K562 (cell line): ENCODE results near the gene ZNF785. TPM values are rescaled to one million over a fixed set of nuclear protein-coding genes. Genes with fewer than 3 reads are reported as not detected.

Source experiments
- ATAC-seq: fragments of 200-7000 bp; cut with Tn5 transposase; 3 replicates; pipeline ENCODE4 v1.9.1; 2020; ENCODE audit warnings: moderate library complexity
- BruUV-seq: library from RNA; stranded (reverse); fragments of 400-500 nt; replicated peaks from 2 replicates; lab custom pipeline; 2021; lab: Mats Ljungman, UMichigan
- CTCF ChIA-PET: fragments of 300-600 bp; formaldehyde crosslinking; extraction: SDS; loops from one replicate; lab custom pipeline; 2021; ENCODE audit warnings: low intra/inter-chr PET ratio; lab: Yijun Ruan, JAX
- POLR2A ChIA-PET: fragments of 300-600, 350-650 bp; sonication (Branson Sonifier 250); formaldehyde crosslinking; extraction: SDS; loops from one replicate; lab custom pipeline; 2021; ENCODE audit warnings: antibody characterized with exemption, inconsistent platforms; lab: Yijun Ruan, JAX
- DNase-seq, 4 experiments: peaks; one replicate each; pipeline versions ENCODE4 v3.0.0 to v3.0.0-alpha.2; 2011 to 2018; ENCODE audit warnings: low spot score in 3 of 4, mixed read lengths in 3 of 4; ENCODE audit errors: extremely low read depth in 1 of 4
- FAIRE-seq: peaks from 2 replicates; lab custom pipeline; 2011; peaks lifted over from hg19 to GRCh38; lab: Jason Lieb, UNC
- H2AFZ ChIP-seq: 2 replicates; pipeline ENCODE4 v1.6.0; 2011; ENCODE audit warnings: low read depth, low read length, control low read depth, inconsistent platforms
- H3K27ac ChIP-seq: fragments of 200-600 bp; 3 replicates; pipeline ENCODE4 v1.8.0; 2011; ENCODE audit warnings: low read depth, mild to moderate bottlenecking, control low read depth, inconsistent platforms, low read length, moderate library complexity, mixed read lengths; ENCODE audit errors: extremely low read depth
- H3K27me3 ChIP-seq, 2 experiments: fragments of 300-600 bp in 1 of 2; 2 replicates in 1 of 2; 3 replicates in 1 of 2; pipeline versions ENCODE4 v1.6.0 to v1.8.0; 2011; ENCODE audit warnings: inconsistent platforms in 2 of 2, low read length in 2 of 2, mild to moderate bottlenecking in 1 of 2, mixed read lengths in 1 of 2, moderate library complexity in 1 of 2; ENCODE audit not compliant: control insufficient read depth in 2 of 2, insufficient read depth in 2 of 2
- H3K36me3 ChIP-seq: fragments of 300-600 bp; 3 replicates; pipeline ENCODE4 v1.8.0; 2011; ENCODE audit warnings: mild to moderate bottlenecking, low read length, inconsistent platforms; ENCODE audit not compliant: control insufficient read depth, insufficient read depth
- H3K4me1 ChIP-seq, 2 experiments: fragments of 200-600 bp in 1 of 2; replicated peaks in 1 of 2; 2 replicates in 1 of 2; 3 replicates in 1 of 2; pipeline versions ENCODE4 v1.5.1 to v1.8.0; 2011; ENCODE audit warnings: inconsistent platforms in 2 of 2, low read length in 2 of 2, mild to moderate bottlenecking in 1 of 2, mixed read lengths in 1 of 2, moderate library complexity in 1 of 2; ENCODE audit not compliant: control insufficient read depth in 2 of 2, insufficient read depth in 2 of 2
- H3K4me2 ChIP-seq: 2 replicates; pipeline ENCODE4 v1.6.1; 2011; ENCODE audit warnings: low read length, control low read depth, inconsistent platforms, mixed read lengths; ENCODE audit not compliant: insufficient read depth
- H3K4me3 ChIP-seq: fragments of 200-600 bp; sonication (generic), shearing (Covaris generic); 2 replicates; pipeline ENCODE4 v1.5.1; 2016; ENCODE audit warnings: control low read depth, inconsistent platforms
- H3K79me2 ChIP-seq: fragments of 200-600 bp; 3 replicates; pipeline ENCODE4 v1.8.0; 2011; ENCODE audit warnings: low read length, inconsistent platforms; ENCODE audit not compliant: control insufficient read depth, insufficient read depth
- H3K9ac ChIP-seq, 2 experiments: 2 replicates each; pipeline versions ENCODE4 v1.6.0 to v1.6.1; 2011; ENCODE audit warnings: low read depth in 2 of 2, low read length in 2 of 2, control low read depth in 1 of 2, inconsistent platforms in 1 of 2, mild to moderate bottlenecking in 1 of 2, mixed read lengths in 1 of 2; ENCODE audit not compliant: insufficient read depth in 1 of 2
- H3K9me1 ChIP-seq: one replicate; pipeline ENCODE4 v1.6.0; 2011; ENCODE audit warnings: inconsistent platforms, mild to moderate bottlenecking, low read length, moderate library complexity; ENCODE audit not compliant: control insufficient read depth, insufficient read depth
- H3K9me3 ChIP-seq: replicated peaks from 2 replicates; pipeline ENCODE4 v1.5.1; 2011; ENCODE audit warnings: low read depth, low read length, inconsistent platforms; ENCODE audit not compliant: control insufficient read depth, insufficient read depth
- H4K20me1 ChIP-seq: replicated peaks from 2 replicates; pipeline ENCODE4 v1.6.1; 2011; ENCODE audit warnings: low read length, inconsistent platforms, mixed read lengths; ENCODE audit not compliant: control insufficient read depth, insufficient read depth
- CREM ChIP-seq: IDR thresholded peaks from 2 replicates; pipeline ENCODE4 v1.6.1; 2014; ENCODE audit warnings: antibody characterized with exemption, low read depth
- HNRNPUL1 ChIP-seq: fragments of 200-400 bp; formaldehyde crosslinking; IDR thresholded peaks from 2 replicates; pipeline ENCODE4 v1.6.1; 2017; ENCODE audit warnings: low read length
- LARP7 ChIP-seq: fragments of 450-650 bp; IDR thresholded peaks from 2 replicates; pipeline ENCODE4 v1.6.1; 2016
- MAX ChIP-seq: sonication (generic); formaldehyde crosslinking; IDR thresholded peaks from 2 replicates; pipeline ENCODE4 v1.9.0; 2022; ENCODE audit warnings: mild to moderate bottlenecking, missing genetic modification reagents
- MTA1 ChIP-seq: fragments of 450-650 bp; IDR thresholded peaks from 2 replicates; pipeline ENCODE4 v1.6.1; 2017; ENCODE audit warnings: borderline replicate concordance
- NKRF ChIP-seq: fragments of 450-650 bp; IDR thresholded peaks from 2 replicates; pipeline ENCODE4 v1.6.1; 2016; ENCODE audit warnings: borderline replicate concordance
- POLR2H ChIP-seq: IDR thresholded peaks from 2 replicates; pipeline ENCODE4 v1.6.1; 2016; ENCODE audit warnings: missing genetic modification characterization, low read depth, mild to moderate bottlenecking, control low read depth, missing compliant biosample characterization, moderate library complexity
- REST ChIP-seq, 2 experiments: fragments of 450-650 bp; formaldehyde crosslinking in 1 of 2; IDR thresholded peaks; 2 replicates each; pipeline versions ENCODE4 v1.4.0 to v1.6.1; 2014 to 2020; ENCODE audit warnings: mild to moderate bottlenecking in 2 of 2, borderline replicate concordance in 1 of 2, low read depth in 1 of 2
- TFAP4 ChIP-seq: sonication (generic); formaldehyde crosslinking; IDR thresholded peaks from 2 replicates; pipeline ENCODE4 v1.8.0; 2022; ENCODE audit warnings: missing genetic modification reagents, mild to moderate bottlenecking, moderate library complexity, borderline replicate concordance
- ZNF551 ChIP-seq: fragments of 250-450 bp; sonication (Bioruptor Pico); IDR thresholded peaks from 2 replicates; pipeline ENCODE4 v1.5.0; 2021; ENCODE audit warnings: mild to moderate bottlenecking, moderate library complexity
- WGBS: fragments of 100-300 bp; shearing (Covaris generic); methylation state at CpG from one replicate; pipeline ENCODE4 v1.1.6; 2016; ENCODE audit warnings: low coverage, mixed read lengths; ENCODE audit not compliant: insufficient coverage; ENCODE audit errors: missing lambda C conversion rate; 5-methylcytosine and 5-hydroxymethylcytosine counted together
- in situ Hi-C: fragments of 300-500 bp; cut with MboI; formaldehyde crosslinking; loops from 4 replicates; pipeline ENCODE4 v1.15.0; 2018; ENCODE audit warnings: inconsistent platforms, mixed read lengths
- intact Hi-C: fragments of 100-400 bp; cut with micrococcal nuclease; formaldehyde crosslinking; loops from 2 replicates; pipeline ENCODE4 v1.14.2; 2022
- polyA plus RNA-seq, 8 experiments: library from polyadenylated mRNA; depleted of rRNA in 4 of 8; stranded (reverse) in 5 of 8; unstranded in 3 of 8; fragments of >200 nt; fragmentation: Nextera tagmentation in 2 of 8; fragmentation: Illumina TruSeq in 1 of 8; extraction: Ambion mirVana in 2 of 8; extraction: Trizol in 1 of 8; gene quantifications; 2 replicates each; pipeline versions ENCODE4 v1.2.1 to v1.2.3, GENCODE V29; 2011 to 2014; ENCODE audit warnings: inconsistent platforms in 1 of 8, missing spikeins in 1 of 8
- total RNA-seq, 7 experiments: library from RNA; depleted of rRNA in 6 of 7; stranded (reverse); fragments of >200 nt in 6 of 7; fragmentation: Illumina TruSeq in 2 of 7; extraction: Trizol in 2 of 7; gene quantifications; 2 replicates each; pipeline versions ENCODE4 v1.2.1 to v1.2.3, GENCODE V29; 2011 to 2021; ENCODE audit warnings: low replicate concordance in 1 of 7

The ZNF785 gene
- total and polyA plus RNA-seq, 9 of the 15 experiments (the other 6 are each of a cell fraction or from before 2014, with no cell fraction given) = 0.64 to 11.0 (median 6.4) TPM

- intact Hi-C loops (no loop called here), in situ Hi-C loops (no loop called here)
- ChIA-PET CTCF (no interaction called here), POLR2A (interaction anchor here (0.6 to 1.3 kb wide), 8 partner anchors 12 to 539 kb away, joined by 3 to 4 read pairs (median 3); partner anchors contain the start of genes PPP4C, SEPTIN1 and ZNF785)
- H3K27me3 ChIP-seq = no peaks in the 10 kb centered on the region
- BruUV-seq = no TSS peak
- no peaks in the 10 kb centered on the region for H3K9me1 ChIP-seq
- H3K27ac ChIP-seq = no peak overlapping the region
- no peaks in the 10 kb centered on the region for H4K20me1 ChIP-seq
- 61% methylated on average over 11 of the region's 12 CpGs for WGBS
- no peak overlapping the region for H3K4me2 ChIP-seq
- H3K9ac ChIP-seq = no peak overlapping the region
- no peak overlapping the region for H3K4me3 ChIP-seq
- H3K36me3 ChIP-seq = no peaks in the 10 kb centered on the region
- H3K4me1 ChIP-seq = peaks cover 2 to 8% of the 10 kb centered on the region in 2 experiments; a peak in 4 of 5 replicates
- peaks cover 9% of the 10 kb centered on the region for H3K9me3 ChIP-seq
- DNase-seq = peak; percentile 18 to 48 (median 33)
- FAIRE-seq = no peak
- no peaks in the 10 kb centered on the region for H3K79me2 ChIP-seq
- H2AFZ ChIP-seq = no peak overlapping the region
- ATAC-seq = peak; percentile 79
- no peak for TF ChIP-seq POLR2H (tag)
- TF ChIP-seq NKRF = no peak
- no peak for TF ChIP-seq ZNF551 (CRISPR knock-in tag)
- TF ChIP-seq TFAP4 (CRISPR knock-in tag) = peak; percentile 25; the same call in 1 of the 2 replicates
- TF ChIP-seq MAX (CRISPR knock-in tag) = no peak
- TF ChIP-seq CREM = no peak
- TF ChIP-seq MTA1 = no peak
- TF ChIP-seq LARP7 = no peak
- peak; percentile 16; the same call in 1 of the 2 replicates for TF ChIP-seq REST (IDR thresholded peaks at IDR 0.05; ENCODE audit: borderline replicate concordance)
- no peak for TF ChIP-seq REST (CRISPR knock-in tag; IDR thresholded peaks at IDR 0.05; ENCODE audit: low read depth)
- TF ChIP-seq HNRNPUL1 = no peak
Observed at GRCh38 chr16:30615358-30616091, 30.0 kb upstream of the ZNF785 start.
